GM13977 (cell line): ENCODE data around the gene FAM216B.

ENCODE experiments used
- DNase-seq: peaks from one replicate; pipeline ENCODE4 v3.0.0; 2012; ENCODE audit warnings: low spot score
- in situ Hi-C: fragments of 300-500 bp; cut with MboI; formaldehyde crosslinking; loops from one replicate; pipeline ENCODE4 v1.12.0; 2022; ENCODE audit warnings: low sequenced_read_pairs, low pct_unique_long_range_greater_than_20kb, mixed read lengths, inconsistent platforms; ENCODE audit not compliant: unreplicated experiment
- TF ChIP-seq, protein P1 (sequence below): IDR thresholded peaks from 2 replicates; pipeline ENCODE4 v1.5.1; 2012; ENCODE audit warnings: mild to moderate bottlenecking, control low read depth; ENCODE audit not compliant: insufficient read depth; ENCODE audit errors: extremely low read depth, missing control alignments

Gene FAM216B

DNA sequence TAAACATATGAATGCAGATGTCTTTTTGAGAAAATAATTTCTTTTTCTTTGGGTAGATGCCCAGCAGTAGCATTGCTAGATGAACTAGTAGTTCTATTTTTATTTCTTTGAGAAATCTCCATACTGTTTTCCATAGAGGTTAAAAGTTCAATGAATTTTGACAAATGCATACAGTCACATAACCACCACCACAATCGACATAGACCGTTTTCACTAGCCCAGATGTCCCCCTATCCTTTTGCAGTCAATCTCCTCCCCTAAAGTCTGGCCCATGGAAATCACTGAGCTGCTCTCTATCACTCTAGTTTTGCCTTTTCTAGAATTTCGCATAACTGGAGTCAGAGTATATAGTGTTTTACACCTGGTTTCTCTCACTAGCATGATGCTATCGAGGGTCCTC is 10.8 kb downstream of the FAM216B start:
- in situ Hi-C loops: no loop called here
- TF ChIP-seq, protein P1, sequence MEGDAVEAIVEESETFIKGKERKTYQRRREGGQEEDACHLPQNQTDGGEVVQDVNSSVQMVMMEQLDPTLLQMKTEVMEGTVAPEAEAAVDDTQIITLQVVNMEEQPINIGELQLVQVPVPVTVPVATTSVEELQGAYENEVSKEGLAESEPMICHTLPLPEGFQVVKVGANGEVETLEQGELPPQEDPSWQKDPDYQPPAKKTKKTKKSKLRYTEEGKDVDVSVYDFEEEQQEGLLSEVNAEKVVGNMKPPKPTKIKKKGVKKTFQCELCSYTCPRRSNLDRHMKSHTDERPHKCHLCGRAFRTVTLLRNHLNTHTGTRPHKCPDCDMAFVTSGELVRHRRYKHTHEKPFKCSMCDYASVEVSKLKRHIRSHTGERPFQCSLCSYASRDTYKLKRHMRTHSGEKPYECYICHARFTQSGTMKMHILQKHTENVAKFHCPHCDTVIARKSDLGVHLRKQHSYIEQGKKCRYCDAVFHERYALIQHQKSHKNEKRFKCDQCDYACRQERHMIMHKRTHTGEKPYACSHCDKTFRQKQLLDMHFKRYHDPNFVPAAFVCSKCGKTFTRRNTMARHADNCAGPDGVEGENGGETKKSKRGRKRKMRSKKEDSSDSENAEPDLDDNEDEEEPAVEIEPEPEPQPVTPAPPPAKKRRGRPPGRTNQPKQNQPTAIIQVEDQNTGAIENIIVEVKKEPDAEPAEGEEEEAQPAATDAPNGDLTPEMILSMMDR: no peak
- DNase-seq: no peak

DNA sequence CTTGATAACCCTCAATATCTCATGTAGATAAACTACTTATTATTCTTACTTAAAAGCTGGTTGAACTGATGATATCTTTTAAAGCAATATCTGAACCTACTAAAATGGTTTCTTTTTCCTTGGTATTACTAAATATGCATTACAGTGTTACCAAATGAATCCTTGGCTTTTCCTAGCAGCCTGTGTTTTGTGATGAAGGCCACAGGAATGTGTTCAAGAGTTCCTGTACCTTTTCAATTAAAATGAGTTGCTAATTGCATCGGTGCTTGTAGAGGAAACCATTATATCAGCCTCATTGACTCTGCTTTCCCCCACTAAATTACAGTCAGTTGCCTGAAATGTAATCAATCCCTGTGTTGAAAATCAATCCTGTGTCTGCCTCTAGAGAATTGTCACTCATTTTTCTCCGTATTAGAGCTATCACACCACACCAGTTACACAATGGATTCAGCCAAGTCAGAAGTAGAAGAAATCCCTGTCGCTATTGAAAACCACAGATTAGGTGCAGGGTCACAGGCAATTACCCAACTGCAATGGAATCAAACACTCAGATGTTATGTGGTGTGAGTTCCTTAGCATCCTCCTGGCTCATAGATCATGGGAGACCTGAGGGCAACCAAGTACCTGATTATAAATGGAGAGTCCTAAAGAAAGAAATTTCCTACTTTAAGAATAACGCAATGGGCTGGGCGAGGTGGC is 13.3 kb downstream of the FAM216B start:
- in situ Hi-C loops: no loop called here
- DNase-seq: no peak
- TF ChIP-seq, protein P1: no peak

DNA sequence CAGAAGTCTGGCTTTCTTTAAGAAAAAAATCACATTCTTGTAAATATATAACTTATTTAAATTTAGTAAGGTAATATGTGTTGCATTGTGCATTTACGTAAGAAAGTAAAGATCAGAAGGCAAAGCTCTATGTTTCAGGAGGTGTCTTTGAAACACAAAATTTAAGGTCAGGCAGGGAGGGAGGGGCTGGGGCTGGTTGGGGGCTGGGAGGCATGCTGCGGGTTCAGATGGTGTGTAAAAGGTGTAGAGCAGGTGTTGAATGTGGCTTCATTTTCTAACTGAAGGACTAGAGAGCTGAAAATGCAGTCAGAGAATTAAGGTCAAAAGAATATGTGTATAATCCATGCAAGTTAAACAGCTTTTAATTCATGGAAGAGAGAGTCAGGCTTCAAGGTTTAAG is 14.3 kb downstream of the FAM216B start:
- in situ Hi-C loops: no loop called here

DNA sequence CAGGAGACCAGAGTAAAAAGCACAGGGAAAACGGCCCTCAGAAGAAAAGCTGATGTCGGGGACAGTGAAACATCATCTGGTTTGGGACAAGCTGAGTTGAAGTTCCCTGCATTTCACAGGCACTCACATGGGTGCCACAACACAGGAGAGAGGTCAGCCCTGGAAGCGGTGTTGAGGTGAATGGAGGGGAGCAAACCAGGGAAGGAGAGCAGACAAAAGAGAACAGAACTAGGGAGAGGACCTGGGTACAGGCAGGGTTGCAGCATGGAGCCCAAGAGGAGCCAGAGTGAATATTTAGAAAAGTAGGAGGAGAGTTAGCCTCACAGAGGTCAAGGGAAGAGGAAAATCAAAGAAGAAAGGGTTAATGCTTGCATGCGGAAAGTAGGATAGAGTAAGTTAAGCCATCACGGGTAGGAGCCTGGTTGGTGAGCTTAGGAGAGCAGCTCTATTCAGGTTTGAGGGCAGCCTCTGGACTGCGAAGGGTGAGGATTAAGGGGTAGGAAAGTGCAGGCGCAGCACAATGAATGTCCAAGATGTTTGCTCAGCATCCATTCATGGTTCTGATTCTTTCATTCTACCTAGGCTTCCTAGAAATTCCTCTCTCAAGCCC is 15.5 kb downstream of the FAM216B start:
- DNase-seq: no peak
- TF ChIP-seq, protein P1: no peak
- in situ Hi-C loops: no loop called here

More for the DNA sequence above, 14.3 kb downstream of the FAM216B start:
- TF ChIP-seq, protein P1: no peak
- DNase-seq: no peak

DNA sequence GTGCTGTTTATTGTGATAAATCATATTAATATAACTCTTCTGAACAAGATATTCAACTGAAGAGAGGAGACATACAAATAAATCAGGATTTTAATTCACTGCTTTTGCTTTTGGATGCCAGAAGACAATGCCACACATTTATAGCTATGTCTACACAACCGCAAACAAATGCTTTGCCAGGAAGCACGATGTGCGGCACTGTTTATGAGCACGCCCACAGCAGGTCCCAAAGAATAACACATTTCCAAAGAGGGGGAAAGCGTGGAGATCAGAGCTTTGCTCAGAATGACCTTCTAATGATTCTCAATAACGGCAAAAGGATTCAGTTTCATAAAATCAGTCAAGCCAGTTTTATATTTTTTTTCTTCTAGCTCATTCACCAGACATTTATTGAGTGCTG is 16.7 kb downstream of the FAM216B start:
- in situ Hi-C loops: no loop called here
- TF ChIP-seq, protein P1: no peak
- no peak for DNase-seq

DNA sequence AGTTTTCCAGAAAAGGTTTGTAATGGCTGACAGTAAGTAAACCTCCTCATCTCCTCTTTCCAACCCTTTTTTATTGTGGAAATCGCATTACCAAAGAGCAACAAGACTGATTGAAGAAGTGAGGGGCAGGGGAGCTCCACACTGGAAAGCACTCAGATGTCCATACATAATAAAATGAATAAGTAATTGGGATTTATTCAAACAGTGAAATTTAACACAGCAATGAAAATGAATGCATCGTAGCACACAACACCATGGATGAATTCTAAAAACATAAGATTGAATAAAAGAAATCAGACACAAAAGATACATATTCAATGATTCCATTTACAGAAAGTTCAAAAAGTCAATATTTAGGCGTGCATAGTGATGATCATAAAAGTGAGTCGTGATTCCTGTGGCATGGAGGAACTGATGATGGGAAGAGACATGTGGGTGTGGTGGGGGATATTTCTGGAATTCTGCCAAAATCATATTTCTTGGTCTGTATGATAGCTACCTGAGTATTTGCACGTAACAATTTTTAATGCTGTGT is 18.8 kb downstream of the FAM216B start:
- TF ChIP-seq, protein P1: no peak
- no peak for DNase-seq
- in situ Hi-C loops: no loop called here
